GM23338 (cell line): ENCODE results near the gene PAPPA2. TPM values are rescaled to one million over a fixed set of nuclear protein-coding genes. Genes with fewer than 3 reads are reported as not detected.

Source experiments
- ATAC-seq: fragments of 200-7000 bp; cut with Tn5 transposase; 3 replicates; pipeline ENCODE4 v1.9.1; 2020
- DNase-seq: peaks from one replicate; pipeline ENCODE4 v3.0.0-alpha.2; 2015; ENCODE audit warnings: low spot score
- H2AFZ ChIP-seq: fragments of 200-600 bp; sonication (generic); 2 replicates; pipeline ENCODE4 v1.8.0; 2016; ENCODE audit warnings: antibody characterized with exemption, mild to moderate bottlenecking, moderate library complexity
- H3F3A ChIP-seq: fragments of 200-600 bp; sonication (generic); replicated peaks from 2 replicates; pipeline ENCODE4 v1.8.0; 2017; ENCODE audit warnings: antibody characterized with exemption, mixed run types, low read depth
- H3K27ac ChIP-seq: fragments of 200-600 bp; sonication (generic); 2 replicates; pipeline ENCODE4 v1.6.1; 2016; ENCODE audit warnings: low read depth
- H3K27me3 ChIP-seq: fragments of 200-600 bp; sonication (generic); 2 replicates; pipeline ENCODE4 v1.8.0; 2016; ENCODE audit warnings: mild to moderate bottlenecking, mixed run types, moderate library complexity; ENCODE audit not compliant: insufficient read depth
- H3K36me3 ChIP-seq: fragments of 200-600 bp; sonication (generic); 2 replicates; pipeline ENCODE4 v1.8.0; 2016; ENCODE audit warnings: mild to moderate bottlenecking; ENCODE audit not compliant: insufficient read depth
- H3K4me1 ChIP-seq: fragments of 200-600 bp; sonication (generic); 2 replicates; pipeline ENCODE4 v1.8.0; 2016; ENCODE audit warnings: mild to moderate bottlenecking, moderate library complexity; ENCODE audit not compliant: insufficient read depth
- H3K4me2 ChIP-seq: fragments of 200-600 bp; sonication (generic); 2 replicates; pipeline ENCODE4 v1.7.1; 2017; ENCODE audit warnings: mixed run types
- H3K4me3 ChIP-seq: fragments of 200-600 bp; sonication (generic); 2 replicates; pipeline ENCODE4 v1.6.1; 2016; ENCODE audit warnings: mixed run types
- H3K79me2 ChIP-seq: fragments of 200-600 bp; sonication (generic); replicated peaks from 2 replicates; pipeline ENCODE4 v1.8.0; 2017; ENCODE audit warnings: mild to moderate bottlenecking; ENCODE audit not compliant: insufficient read depth
- H3K9me2 ChIP-seq: fragments of 200-600 bp; sonication (generic); 2 replicates; pipeline ENCODE4 v1.8.0; 2017; ENCODE audit not compliant: insufficient read depth
- H4K20me1 ChIP-seq: fragments of 200-600 bp; sonication (generic); replicated peaks from 2 replicates; pipeline ENCODE4 v1.8.0; 2017; ENCODE audit warnings: mild to moderate bottlenecking; ENCODE audit not compliant: insufficient read depth
- H3K27ac Mint-ChIP-seq: 2 replicates; pipeline ENCODE4 v1.8.0; 2020; ENCODE audit warnings: inconsistent platforms, mild to moderate bottlenecking, moderate library complexity, mixed read lengths
- H3K27me3 Mint-ChIP-seq: 3 replicates; pipeline ENCODE4 v1.8.0; 2022; ENCODE audit warnings: low read depth, mild to moderate bottlenecking, moderate library complexity, mixed read lengths, inconsistent platforms; ENCODE audit not compliant: insufficient read depth, poor library complexity
- H3K36me3 Mint-ChIP-seq: 3 replicates; pipeline ENCODE4 v1.8.0; 2021; ENCODE audit warnings: low read depth, mild to moderate bottlenecking, inconsistent platforms, moderate library complexity, mixed read lengths
- H3K4me1 Mint-ChIP-seq: 3 replicates; pipeline ENCODE4 v1.8.0; 2020; ENCODE audit warnings: mild to moderate bottlenecking, inconsistent platforms, mixed read lengths
- H3K4me3 Mint-ChIP-seq: 3 replicates; pipeline ENCODE4 v1.8.0; 2021; ENCODE audit warnings: moderate library complexity, mild to moderate bottlenecking, inconsistent platforms, mixed read lengths
- H3K9me3 Mint-ChIP-seq: 3 replicates; pipeline ENCODE4 v1.8.0; 2020; ENCODE audit warnings: moderate library complexity, mild to moderate bottlenecking, inconsistent platforms, mixed read lengths
- CREB1 ChIP-seq: fragments of 250-450 bp; sonication (Bioruptor Pico); IDR thresholded peaks from 2 replicates; pipeline ENCODE4 v1.5.0; 2020; ENCODE audit warnings: low read depth, mild to moderate bottlenecking, moderate library complexity
- EZH2 ChIP-seq: fragments of 200-600 bp; sonication (generic); IDR thresholded peaks from one replicate; pipeline ENCODE4 v1.8.0; 2017; ENCODE audit warnings: antibody characterized with exemption, mild to moderate bottlenecking, low read depth; ENCODE audit not compliant: unreplicated experiment
- EZH2phosphoT487 ChIP-seq: fragments of 200-600 bp; sonication (generic); IDR thresholded peaks from one replicate; pipeline ENCODE4 v1.8.1; 2018; ENCODE audit warnings: antibody characterized with exemption; ENCODE audit not compliant: unreplicated experiment
- JUNB ChIP-seq: IDR thresholded peaks from one replicate; pipeline ENCODE4 v1.6.1; 2016; ENCODE audit warnings: antibody characterized with exemption; ENCODE audit not compliant: unreplicated experiment
- NANOG ChIP-seq: IDR thresholded peaks from 2 replicates; pipeline ENCODE4 v1.6.1; 2016; ENCODE audit warnings: antibody characterized with exemption, borderline replicate concordance
- POLR2AphosphoS5 ChIP-seq: IDR thresholded peaks from 2 replicates; pipeline ENCODE4 v1.6.1; 2016; ENCODE audit warnings: antibody characterized with exemption, low read depth
- STAT1 ChIP-seq: IDR thresholded peaks from one replicate; pipeline ENCODE4 v1.6.1; 2016; ENCODE audit warnings: antibody characterized with exemption; ENCODE audit not compliant: unreplicated experiment
- ZNF114 ChIP-seq: fragments of 250-450 bp; sonication (Bioruptor Pico); IDR thresholded peaks from 2 replicates; pipeline ENCODE4 v1.5.0; 2020; ENCODE audit warnings: mild to moderate bottlenecking, moderate library complexity
- ZNF331 ChIP-seq: fragments of 250-450 bp; sonication (Bioruptor Pico); IDR thresholded peaks from 2 replicates; pipeline ENCODE4 v1.5.0; 2020; ENCODE audit warnings: low read depth, mild to moderate bottlenecking, moderate library complexity
- polyA plus RNA-seq: library from polyadenylated mRNA; unstranded; fragments of >200 nt; fragmentation: Nextera tagmentation; extraction: Ambion mirVana; gene quantifications from 2 replicates; pipeline ENCODE4 v1.2.1, GENCODE V29; 2016
- total RNA-seq: library from RNA; depleted of rRNA; stranded (reverse); fragments of >200 nt; shearing (Covaris generic); gene quantifications from 2 replicates; pipeline ENCODE4 v1.2.3, GENCODE V29; 2014
- TF ChIP-seq, protein P1 (sequence below): IDR thresholded peaks from 2 replicates; pipeline ENCODE4 v1.6.1; 2016; ENCODE audit warnings: antibody characterized with exemption
- TF ChIP-seq, protein P2 (sequence below): IDR thresholded peaks from one replicate; pipeline ENCODE4 v1.6.1; 2018; ENCODE audit warnings: antibody characterized with exemption; ENCODE audit not compliant: unreplicated experiment
- TF ChIP-seq, protein P3 (sequence below), 2 experiments: fragments of 200-600 bp in 1 of 2; sonication (generic) in 1 of 2; conservative IDR thresholded peaks; 2 replicates each; pipeline versions ENCODE4 v1.5.1 to v1.6.1; 2016 to 2017; ENCODE audit warnings: antibody characterized with exemption in 2 of 2, low read depth in 2 of 2, mild to moderate bottlenecking in 2 of 2, moderate library complexity in 1 of 2

Gene PAPPA2
- total and polyA plus RNA-seq, 2 experiments from 2014 or later: 1.4 to 1.7 TPM

DNA sequence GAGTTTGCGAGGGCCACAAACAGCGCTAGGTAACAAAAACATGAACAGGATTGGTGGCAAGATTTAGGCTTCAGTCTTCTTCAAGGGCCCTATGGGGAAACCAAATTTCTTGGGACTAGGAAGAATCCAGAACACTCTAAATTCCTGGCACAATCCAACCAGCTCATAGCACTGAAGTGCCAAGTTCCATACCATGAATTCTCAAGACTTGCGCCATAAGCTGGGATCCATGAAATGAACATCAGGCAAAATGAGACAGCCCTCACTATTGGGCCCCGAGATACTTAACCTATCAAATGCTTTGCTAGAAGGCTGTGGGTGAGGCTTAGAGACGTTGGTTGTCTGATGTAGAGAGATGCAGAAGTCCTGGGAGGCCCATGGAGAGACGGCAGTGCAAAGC is 322.1 kb downstream of the PAPPA2 start (continued):
- TF ChIP-seq, protein P1, sequence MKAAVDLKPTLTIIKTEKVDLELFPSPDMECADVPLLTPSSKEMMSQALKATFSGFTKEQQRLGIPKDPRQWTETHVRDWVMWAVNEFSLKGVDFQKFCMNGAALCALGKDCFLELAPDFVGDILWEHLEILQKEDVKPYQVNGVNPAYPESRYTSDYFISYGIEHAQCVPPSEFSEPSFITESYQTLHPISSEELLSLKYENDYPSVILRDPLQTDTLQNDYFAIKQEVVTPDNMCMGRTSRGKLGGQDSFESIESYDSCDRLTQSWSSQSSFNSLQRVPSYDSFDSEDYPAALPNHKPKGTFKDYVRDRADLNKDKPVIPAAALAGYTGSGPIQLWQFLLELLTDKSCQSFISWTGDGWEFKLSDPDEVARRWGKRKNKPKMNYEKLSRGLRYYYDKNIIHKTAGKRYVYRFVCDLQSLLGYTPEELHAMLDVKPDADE: no peak
- TF ChIP-seq, protein P2, sequence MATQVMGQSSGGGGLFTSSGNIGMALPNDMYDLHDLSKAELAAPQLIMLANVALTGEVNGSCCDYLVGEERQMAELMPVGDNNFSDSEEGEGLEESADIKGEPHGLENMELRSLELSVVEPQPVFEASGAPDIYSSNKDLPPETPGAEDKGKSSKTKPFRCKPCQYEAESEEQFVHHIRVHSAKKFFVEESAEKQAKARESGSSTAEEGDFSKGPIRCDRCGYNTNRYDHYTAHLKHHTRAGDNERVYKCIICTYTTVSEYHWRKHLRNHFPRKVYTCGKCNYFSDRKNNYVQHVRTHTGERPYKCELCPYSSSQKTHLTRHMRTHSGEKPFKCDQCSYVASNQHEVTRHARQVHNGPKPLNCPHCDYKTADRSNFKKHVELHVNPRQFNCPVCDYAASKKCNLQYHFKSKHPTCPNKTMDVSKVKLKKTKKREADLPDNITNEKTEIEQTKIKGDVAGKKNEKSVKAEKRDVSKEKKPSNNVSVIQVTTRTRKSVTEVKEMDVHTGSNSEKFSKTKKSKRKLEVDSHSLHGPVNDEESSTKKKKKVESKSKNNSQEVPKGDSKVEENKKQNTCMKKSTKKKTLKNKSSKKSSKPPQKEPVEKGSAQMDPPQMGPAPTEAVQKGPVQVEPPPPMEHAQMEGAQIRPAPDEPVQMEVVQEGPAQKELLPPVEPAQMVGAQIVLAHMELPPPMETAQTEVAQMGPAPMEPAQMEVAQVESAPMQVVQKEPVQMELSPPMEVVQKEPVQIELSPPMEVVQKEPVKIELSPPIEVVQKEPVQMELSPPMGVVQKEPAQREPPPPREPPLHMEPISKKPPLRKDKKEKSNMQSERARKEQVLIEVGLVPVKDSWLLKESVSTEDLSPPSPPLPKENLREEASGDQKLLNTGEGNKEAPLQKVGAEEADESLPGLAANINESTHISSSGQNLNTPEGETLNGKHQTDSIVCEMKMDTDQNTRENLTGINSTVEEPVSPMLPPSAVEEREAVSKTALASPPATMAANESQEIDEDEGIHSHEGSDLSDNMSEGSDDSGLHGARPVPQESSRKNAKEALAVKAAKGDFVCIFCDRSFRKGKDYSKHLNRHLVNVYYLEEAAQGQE: no peak
- no peak for TF ChIP-seq NANOG
- no peak for TF ChIP-seq POLR2AphosphoS5
- TF ChIP-seq, protein P3, sequence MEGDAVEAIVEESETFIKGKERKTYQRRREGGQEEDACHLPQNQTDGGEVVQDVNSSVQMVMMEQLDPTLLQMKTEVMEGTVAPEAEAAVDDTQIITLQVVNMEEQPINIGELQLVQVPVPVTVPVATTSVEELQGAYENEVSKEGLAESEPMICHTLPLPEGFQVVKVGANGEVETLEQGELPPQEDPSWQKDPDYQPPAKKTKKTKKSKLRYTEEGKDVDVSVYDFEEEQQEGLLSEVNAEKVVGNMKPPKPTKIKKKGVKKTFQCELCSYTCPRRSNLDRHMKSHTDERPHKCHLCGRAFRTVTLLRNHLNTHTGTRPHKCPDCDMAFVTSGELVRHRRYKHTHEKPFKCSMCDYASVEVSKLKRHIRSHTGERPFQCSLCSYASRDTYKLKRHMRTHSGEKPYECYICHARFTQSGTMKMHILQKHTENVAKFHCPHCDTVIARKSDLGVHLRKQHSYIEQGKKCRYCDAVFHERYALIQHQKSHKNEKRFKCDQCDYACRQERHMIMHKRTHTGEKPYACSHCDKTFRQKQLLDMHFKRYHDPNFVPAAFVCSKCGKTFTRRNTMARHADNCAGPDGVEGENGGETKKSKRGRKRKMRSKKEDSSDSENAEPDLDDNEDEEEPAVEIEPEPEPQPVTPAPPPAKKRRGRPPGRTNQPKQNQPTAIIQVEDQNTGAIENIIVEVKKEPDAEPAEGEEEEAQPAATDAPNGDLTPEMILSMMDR (conservative IDR thresholded peaks at IDR 0.05; ENCODE audit: low read depth in 2 of 2): no peak
- no peak for TF ChIP-seq EZH2
- no peak for TF ChIP-seq ZNF114 (CRISPR knock-in tag)
- no peak for TF ChIP-seq EZH2phosphoT487
- no peak for TF ChIP-seq CREB1 (CRISPR knock-in tag)
- no peak for TF ChIP-seq ZNF331 (CRISPR knock-in tag)

DNA sequence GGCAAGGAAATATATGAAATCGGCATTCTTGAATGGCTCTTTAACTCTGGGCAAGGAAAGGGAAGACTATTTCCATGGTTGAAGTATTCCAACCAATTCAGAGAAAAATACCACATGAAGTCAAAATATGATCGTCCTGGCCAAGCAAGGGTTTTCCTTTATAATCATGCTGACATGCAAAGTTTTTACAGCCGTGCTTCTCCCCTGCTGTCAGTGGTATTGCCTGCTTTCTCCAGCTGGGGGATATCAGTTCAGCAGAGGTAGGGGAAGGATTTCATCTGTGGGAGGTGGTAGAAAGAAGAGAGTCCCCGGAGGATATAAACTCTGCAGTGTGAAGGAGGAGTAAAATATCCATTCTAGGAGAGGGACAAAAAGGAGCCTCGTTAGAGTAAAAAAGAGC is 322.8 kb downstream of the PAPPA2 start:
- H3K27me3 Mint-ChIP-seq: no peaks in the 10 kb centered on the region
- H3K4me3 ChIP-seq: no peak overlapping the region
- H3K4me1 ChIP-seq: peaks cover 10% of the 10 kb centered on the region; the same call in 1 of the 2 replicates
- no peak overlapping the region for H3K27ac Mint-ChIP-seq
- H3F3A ChIP-seq: no peaks in the 10 kb centered on the region
- DNase-seq: peak; percentile 5
- no peaks in the 10 kb centered on the region for H3K36me3 ChIP-seq
- H3K4me1 Mint-ChIP-seq: peaks cover 11% of the 10 kb centered on the region
- H3K36me3 Mint-ChIP-seq: no peaks in the 10 kb centered on the region
- H3K9me2 ChIP-seq: 0 out of 2 replicates have a peak, but pooled peaks cover 3% of the 10 kb centered on the region
- no peaks in the 10 kb centered on the region for H3K27me3 ChIP-seq
- H2AFZ ChIP-seq: no peak overlapping the region
- no peaks in the 10 kb centered on the region; the same call in 2 of the 3 replicates for H3K9me3 Mint-ChIP-seq
- peak; percentile 73 for ATAC-seq
- H3K4me3 Mint-ChIP-seq: no peak overlapping the region
- no peak overlapping the region for H3K4me2 ChIP-seq
- H3K27ac ChIP-seq: no peak overlapping the region
- no peaks in the 10 kb centered on the region for H3K79me2 ChIP-seq
- H4K20me1 ChIP-seq: no peaks in the 10 kb centered on the region
- TF ChIP-seq JUNB (no peak), CREB1 (CRISPR knock-in tag) (no peak), ZNF114 (CRISPR knock-in tag) (no peak), NANOG (no peak), EZH2 (no peak), POLR2AphosphoS5 (no peak), STAT1 (no peak), EZH2phosphoT487 (no peak), ZNF331 (CRISPR knock-in tag) (no peak)
- TF ChIP-seq, protein P1: no peak
- TF ChIP-seq, protein P3 (conservative IDR thresholded peaks at IDR 0.05; ENCODE audit: low read depth in 2 of 2): no peak
- TF ChIP-seq, protein P2: no peak
